Sigmoid colon (tissue), 7 donors: Measurements from ENCODE around the gene LINGO1. TPM values are rescaled to one million over a fixed set of nuclear protein-coding genes. Genes with fewer than 3 reads are reported as not detected.
A peak's percentile ranks its signal among the peaks of the same experiment; 100 is the strongest.

Source experiments
- DNase-seq: peaks from one replicate; pipeline ENCODE4 v3.0.0-alpha.2; 2019
- H3K27ac ChIP-seq, 4 donors: fragments of 200-600 bp; sonication (generic); one replicate each; pipeline ENCODE4 v1.5.1; 2016 to 2019; ENCODE audit warnings: mild to moderate bottlenecking in 1 of 4
- H3K27me3 ChIP-seq, 3 donors: fragments of 200-600 bp; sonication (generic); one replicate each; pipeline ENCODE4 v1.5.1; 2019; ENCODE audit warnings: mild to moderate bottlenecking in 1 of 3
- H3K36me3 ChIP-seq, 4 donors: fragments of 200-600 bp; sonication (generic); one replicate each; pipeline ENCODE4 v1.5.1; 2016 to 2019
- H3K4me1 ChIP-seq, 4 donors: fragments of 200-600 bp; sonication (generic); one replicate each; pipeline ENCODE4 v1.5.1; 2017 to 2019
- H3K4me3 ChIP-seq, 4 donors: fragments of 200-600 bp; sonication (generic); one replicate each; pipeline ENCODE4 v1.5.1; 2017 to 2019; ENCODE audit warnings: mild to moderate bottlenecking in 2 of 4, moderate library complexity in 1 of 4
- H3K9me3 ChIP-seq, 4 donors: fragments of 200-600 bp in 3 of 4; sonication (generic) in 3 of 4; one replicate each; pipeline versions ENCODE4 v1.5.1 to v1.6.1; 2013 to 2019
- EP300 ChIP-seq, 4 donors: sonication (generic); formaldehyde crosslinking; IDR thresholded peaks; one replicate each; pipeline ENCODE4 v1.6.1; 2017; ENCODE audit warnings: antibody characterized with exemption in 4 of 4
- POLR2A ChIP-seq, 2 donors: fragments of 450-650 bp; IDR thresholded peaks; one replicate each; pipeline ENCODE4 v1.6.1; 2016; ENCODE audit warnings: antibody characterized with exemption in 2 of 2, mild to moderate bottlenecking in 2 of 2, moderate library complexity in 2 of 2
- POLR2AphosphoS5 ChIP-seq, 4 donors: sonication (generic); formaldehyde crosslinking; IDR thresholded peaks; one replicate each; pipeline ENCODE4 v1.6.1; 2017; ENCODE audit warnings: antibody characterized with exemption in 4 of 4
- WGBS, 2 donors: extraction: QIAGEN DNeasy Blood & Tissue Kit; methylation state at CpG; one replicate each; pipeline ENCODE4 v1.1.7; 2013; 5-methylcytosine and 5-hydroxymethylcytosine counted together
- intact Hi-C: fragments of 100-400 bp; cut with DNase I; formaldehyde crosslinking; loops from one replicate; pipeline ENCODE4 v1.15.1; 2023
- polyA plus RNA-seq, 3 donors: library from polyadenylated mRNA; stranded (reverse); fragments of 200-250 nt; gene quantifications; one replicate each; pipeline ENCODE4 v1.2.3, GENCODE V29; 2013
- total RNA-seq, 4 donors: library from RNA; depleted of rRNA; stranded (reverse); fragments of >200 nt; gene quantifications; one replicate each; pipeline ENCODE4 v1.1.0, GENCODE V29; 2016
- TF ChIP-seq, protein P1 (sequence below), 4 experiments: fragments of 450-650 bp in 3 of 4; fragments of 200-600 bp in 1 of 4; IDR thresholded peaks; one replicate each; pipeline ENCODE4 v1.5.1; 2016 to 2019; ENCODE audit warnings: antibody characterized with exemption in 4 of 4, mild to moderate bottlenecking in 3 of 4, moderate library complexity in 2 of 4
- donor health status: healthy with polysubstance abuse.
- donor health status: Bipolar disorder and iron deficiency.
- donor health status: healthy.

The LINGO1 gene
- total and polyA plus RNA-seq, 7 donors = under 0.01 to 3.9 (median 0.68) TPM

DNA sequence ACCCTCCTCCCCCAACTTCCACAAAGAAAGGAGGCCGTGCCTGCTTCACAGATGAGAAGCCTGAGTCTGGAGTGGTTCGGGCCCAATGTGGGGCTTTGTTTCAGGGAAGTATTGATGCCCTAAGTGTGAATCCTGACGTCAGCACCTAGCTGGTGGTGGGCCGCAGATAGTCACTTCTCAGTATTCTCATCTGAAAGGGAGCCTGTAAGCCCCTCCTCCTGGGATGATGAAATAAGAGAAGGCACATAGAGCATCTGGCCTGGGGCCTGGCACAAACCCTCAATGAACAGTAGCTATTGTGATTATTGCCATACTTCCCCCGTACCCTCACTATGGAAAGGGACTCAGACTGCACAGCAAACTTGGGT lies 24.8 kb downstream of the LINGO1 start:
- no peak for DNase-seq
- TF ChIP-seq POLR2AphosphoS5 (IDR thresholded peaks at IDR 0.05) = no peak
- TF ChIP-seq POLR2A (IDR thresholded peaks at IDR 0.05) = no peak
- TF ChIP-seq EP300 (IDR thresholded peaks at IDR 0.05) = no peak
- TF ChIP-seq, protein P1, sequence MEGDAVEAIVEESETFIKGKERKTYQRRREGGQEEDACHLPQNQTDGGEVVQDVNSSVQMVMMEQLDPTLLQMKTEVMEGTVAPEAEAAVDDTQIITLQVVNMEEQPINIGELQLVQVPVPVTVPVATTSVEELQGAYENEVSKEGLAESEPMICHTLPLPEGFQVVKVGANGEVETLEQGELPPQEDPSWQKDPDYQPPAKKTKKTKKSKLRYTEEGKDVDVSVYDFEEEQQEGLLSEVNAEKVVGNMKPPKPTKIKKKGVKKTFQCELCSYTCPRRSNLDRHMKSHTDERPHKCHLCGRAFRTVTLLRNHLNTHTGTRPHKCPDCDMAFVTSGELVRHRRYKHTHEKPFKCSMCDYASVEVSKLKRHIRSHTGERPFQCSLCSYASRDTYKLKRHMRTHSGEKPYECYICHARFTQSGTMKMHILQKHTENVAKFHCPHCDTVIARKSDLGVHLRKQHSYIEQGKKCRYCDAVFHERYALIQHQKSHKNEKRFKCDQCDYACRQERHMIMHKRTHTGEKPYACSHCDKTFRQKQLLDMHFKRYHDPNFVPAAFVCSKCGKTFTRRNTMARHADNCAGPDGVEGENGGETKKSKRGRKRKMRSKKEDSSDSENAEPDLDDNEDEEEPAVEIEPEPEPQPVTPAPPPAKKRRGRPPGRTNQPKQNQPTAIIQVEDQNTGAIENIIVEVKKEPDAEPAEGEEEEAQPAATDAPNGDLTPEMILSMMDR (IDR thresholded peaks at IDR 0.05) = no peak
- Histone ChIP-seq H3K27me3 (peaks cover 0 to 9% (median 0%) of the 10 kb centered on the region in 3 donors), H3K9me3 (no peaks in the 10 kb centered on the region), H3K4me3 (no peak overlapping the region), H3K27ac (peak overlapping the region in 1 of 4 donors; percentile 14), H3K4me1 (peaks cover 0 to 11% (median 0%) of the 10 kb centered on the region in 4 donors), H3K36me3 (no peaks in the 10 kb centered on the region)
- intact Hi-C loops = no loop called here
- 89 to 95% methylated on average over 5 of the region's 5 CpGs for WGBS, 2 donors

DNA sequence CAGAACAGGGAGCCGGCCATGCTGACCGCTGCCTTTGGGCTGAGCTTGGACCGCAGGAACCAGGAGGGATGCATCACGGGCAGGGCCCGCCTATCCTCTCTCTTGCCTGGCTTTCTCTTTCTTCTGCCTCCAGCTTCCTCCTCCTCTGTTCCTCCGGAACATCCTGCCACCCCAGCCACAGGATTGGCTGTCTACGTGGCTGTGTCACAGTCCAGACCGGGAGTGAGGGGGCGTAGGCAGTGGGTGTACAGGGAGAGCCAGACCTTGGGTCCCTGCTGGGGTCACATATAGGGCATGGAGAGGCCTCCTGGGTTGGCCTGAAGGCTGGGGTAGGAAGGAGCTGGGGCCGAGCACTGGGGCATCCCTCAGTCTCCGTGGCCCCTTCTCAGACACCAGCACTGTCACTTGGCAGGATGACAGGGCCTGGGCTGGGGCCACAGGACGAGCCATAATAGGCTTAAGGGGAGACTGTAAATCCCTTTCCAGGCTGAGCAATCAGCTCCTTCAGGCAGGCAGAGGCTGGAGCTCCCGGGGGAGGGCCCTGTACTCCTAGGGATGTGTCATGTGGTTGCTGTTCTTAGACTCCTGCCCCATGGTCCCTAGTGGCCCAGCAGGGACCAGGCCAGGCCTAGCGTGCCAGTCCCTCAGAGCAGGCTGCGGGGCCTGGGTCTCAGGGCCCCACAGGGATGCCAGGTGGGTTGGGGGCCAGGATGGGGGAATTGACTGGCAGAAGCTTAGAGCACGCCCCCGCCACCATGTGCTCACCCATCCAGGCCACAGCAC lies 25.4 kb downstream of the LINGO1 start:
- Histone ChIP-seq H3K27me3 (peaks cover 0 to 9% (median 0%) of the 10 kb centered on the region in 3 donors), H3K4me3 (no peak overlapping the region), H3K36me3 (no peaks in the 10 kb centered on the region), H3K27ac (peak overlapping the region in 3 of 4 donors; percentile 14 to 47 (median 38)), H3K9me3 (no peaks in the 10 kb centered on the region), H3K4me1 (peaks cover 0 to 11% (median 0%) of the 10 kb centered on the region in 4 donors)
- TF ChIP-seq POLR2AphosphoS5 (IDR thresholded peaks at IDR 0.05) = no peak
- TF ChIP-seq, protein P1 (IDR thresholded peaks at IDR 0.05) = no peak
- TF ChIP-seq POLR2A (IDR thresholded peaks at IDR 0.05) = no peak
- TF ChIP-seq EP300 (IDR thresholded peaks at IDR 0.05) = no peak
- intact Hi-C loops = no loop called here
- no peak for DNase-seq
- 80 to 81% methylated on average over 17 of the region's 17 CpGs for WGBS, 2 donors

DNA sequence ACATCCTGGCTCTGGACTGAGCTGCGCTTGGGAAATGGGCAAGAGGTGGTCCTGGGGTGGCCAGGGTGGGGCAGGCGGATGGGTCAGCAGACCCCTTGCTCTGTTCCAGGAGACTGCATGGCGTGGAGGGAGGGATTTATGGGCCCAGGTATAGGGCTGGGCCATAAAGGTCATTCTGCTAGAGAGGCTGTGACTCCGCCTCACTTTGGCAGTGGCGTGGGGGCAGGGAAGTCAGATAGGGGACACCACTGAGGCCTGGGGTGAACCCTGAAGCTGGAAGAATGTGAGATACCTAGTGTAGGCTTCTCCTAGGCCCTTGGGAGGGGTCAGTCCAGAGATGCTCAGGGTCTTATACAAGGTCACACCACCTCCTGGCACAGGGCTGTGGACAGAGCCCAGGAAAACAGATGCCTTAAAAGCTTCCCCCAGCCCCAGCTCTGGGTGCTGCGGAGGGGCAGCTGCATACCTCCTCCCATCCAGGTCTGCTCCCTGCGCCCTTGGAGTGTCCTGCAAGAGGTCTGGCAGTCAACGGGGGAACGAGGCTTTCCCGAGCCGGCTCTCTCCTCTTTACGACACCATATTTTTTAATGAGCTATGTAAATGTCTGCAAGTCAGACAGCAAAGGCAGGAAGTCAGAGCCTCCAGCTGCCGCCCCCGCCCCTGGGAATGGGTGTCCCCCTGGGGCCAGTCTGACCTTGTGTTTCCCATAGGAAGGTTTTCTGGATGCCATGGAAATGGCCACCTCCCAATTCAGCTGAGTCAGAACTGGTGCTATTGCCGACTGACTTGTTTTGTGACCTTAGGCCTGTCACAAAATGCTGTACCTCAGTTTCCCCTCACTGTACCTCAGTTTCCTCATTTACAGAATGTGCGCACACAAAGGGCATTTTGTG lies 26.3 kb downstream of the LINGO1 start:
- H3K4me1 ChIP-seq = peaks cover 0 to 11% (median 0%) of the 10 kb centered on the region in 4 donors
- H3K27me3 ChIP-seq = peaks cover 0 to 9% (median 0%) of the 10 kb centered on the region in 3 donors
- TF ChIP-seq EP300 (IDR thresholded peaks at IDR 0.05) (no peak), POLR2A (IDR thresholded peaks at IDR 0.05) (no peak), POLR2AphosphoS5 (IDR thresholded peaks at IDR 0.05) (no peak)
- TF ChIP-seq, protein P1 (IDR thresholded peaks at IDR 0.05) = no peak
- intact Hi-C loops = no loop called here
- H3K9me3 ChIP-seq = no peaks in the 10 kb centered on the region
- H3K36me3 ChIP-seq = no peaks in the 10 kb centered on the region
- H3K27ac ChIP-seq = peak overlapping the region in 2 of 4 donors; percentile 14 to 47
- WGBS, 2 donors = 37 to 69% methylated on average over 16 of the region's 16 CpGs
- no peak overlapping the region for H3K4me3 ChIP-seq
- DNase-seq = no peak

DNA sequence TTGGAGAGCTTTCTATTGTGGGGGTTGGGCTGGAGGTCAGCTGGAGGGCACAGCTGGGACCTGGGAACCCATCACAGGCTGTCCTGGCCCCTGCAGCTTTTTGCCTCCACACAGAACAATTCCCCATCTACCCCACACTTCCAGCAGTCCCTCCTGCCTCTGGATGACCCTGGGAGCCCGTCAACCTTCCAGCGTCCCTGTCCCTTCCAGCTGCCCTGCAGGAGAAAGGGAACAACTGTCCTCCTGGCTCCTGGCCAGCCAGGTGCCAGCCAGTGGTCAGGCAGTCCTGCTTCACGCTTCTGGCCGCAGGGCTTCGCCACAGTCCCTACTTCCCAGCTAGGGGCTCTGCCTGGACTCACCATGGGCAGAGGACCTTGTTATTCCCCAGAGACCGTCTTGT lies 27.2 kb downstream of the LINGO1 start:
- Histone ChIP-seq H3K4me1 (peaks cover 0 to 11% (median 0%) of the 10 kb centered on the region in 4 donors), H3K4me3 (no peak overlapping the region), H3K36me3 (no peaks in the 10 kb centered on the region), H3K27me3 (peaks cover 0 to 9% (median 0%) of the 10 kb centered on the region in 3 donors), H3K9me3 (no peaks in the 10 kb centered on the region), H3K27ac (no peak overlapping the region)
- 74 to 92% methylated on average over 6 of the region's 6 CpGs for WGBS, 2 donors
- intact Hi-C loops = no loop called here
- TF ChIP-seq, protein P1 (IDR thresholded peaks at IDR 0.05) = no peak
- TF ChIP-seq EP300 (IDR thresholded peaks at IDR 0.05) = no peak
- no peak for TF ChIP-seq POLR2A (IDR thresholded peaks at IDR 0.05)
- TF ChIP-seq POLR2AphosphoS5 (IDR thresholded peaks at IDR 0.05) = no peak
- DNase-seq = no peak
